Thyroid gland (tissue), 4 donors: ENCODE data around the gene MMP10. TPM values are rescaled to one million over a fixed set of nuclear protein-coding genes. Genes with fewer than 3 reads are reported as not detected.

ENCODE experiments used
- DNase-seq, 2 donors: peaks; one replicate each; pipeline ENCODE4 v3.0.0-alpha.2; 2019
- H3K27ac ChIP-seq, 3 donors: fragments of 200-600 bp; sonication (generic); 1 replicate in 2 of 3; 2 replicates in 1 of 3; pipeline ENCODE4 v1.5.1; 2016 to 2019; ENCODE audit warnings: mild to moderate bottlenecking in 1 of 3, moderate library complexity in 1 of 3
- H3K27me3 ChIP-seq: fragments of 200-600 bp; sonication (generic); one replicate; pipeline ENCODE4 v1.5.1; 2019
- H3K36me3 ChIP-seq, 2 donors: fragments of 200-600 bp; sonication (generic); one replicate each; pipeline ENCODE4 v1.5.1; 2016 to 2019
- H3K4me1 ChIP-seq, 2 donors: fragments of 200-600 bp; sonication (generic); one replicate each; pipeline ENCODE4 v1.5.1; 2017 to 2019
- H3K4me3 ChIP-seq, 3 donors: fragments of 200-600 bp; sonication (generic); replicated peaks in 1 of 3; 1 replicate in 2 of 3; 2 replicates in 1 of 3; pipeline ENCODE4 v1.5.1; 2016; ENCODE audit warnings: mild to moderate bottlenecking in 1 of 3
- H3K9me3 ChIP-seq: fragments of 200-600 bp; sonication (generic); one replicate; pipeline ENCODE4 v1.5.1; 2017
- POLR2A ChIP-seq, 2 donors: fragments of 450-650 bp; IDR thresholded peaks; one replicate each; pipeline ENCODE4 v1.6.1; 2017; ENCODE audit warnings: antibody characterized with exemption in 2 of 2, mild to moderate bottlenecking in 2 of 2, moderate library complexity in 1 of 2
- WGBS, 2 donors: methylation state at CpG; one replicate each; pipeline ENCODE4 v1.1.5; 2017; 5-methylcytosine and 5-hydroxymethylcytosine counted together
- intact Hi-C: fragments of 100-400 bp; cut with DNase I; formaldehyde crosslinking; loops from one replicate; pipeline ENCODE4 v1.15.1; 2023
- total RNA-seq, 4 donors: library from RNA; depleted of rRNA; stranded (reverse); fragments of >200 nt; gene quantifications; one replicate each; pipeline ENCODE4 v1.2.3, GENCODE V29; 2016
- TF ChIP-seq, protein P1 (sequence below), 6 experiments: fragments of 200-600 bp in 3 of 6; fragments of 450-650 bp in 3 of 6; sonication (generic) in 3 of 6; IDR thresholded peaks; one replicate each; pipeline ENCODE4 v1.5.1; 2016 to 2019; ENCODE audit warnings: antibody characterized with exemption in 6 of 6, mild to moderate bottlenecking in 2 of 6, inconsistent platforms in 1 of 6, moderate library complexity in 1 of 6

The MMP10 gene
- total RNA-seq, result not detected

GRCh38 chr11:102780491-102780918, at the start of gene MMP10:
TSS of gene MMP10 (minus strand) at chr11:102780628. CDS start at chr11:102780591, 37 bp downstream.
- Histone ChIP-seq H3K4me3 (no peak within 1 kb of the TSS), H3K36me3 (no peaks in the 10 kb centered on the region), H3K27ac (no peak within 1 kb of the TSS), H3K9me3 (no peaks in the 10 kb centered on the region), H3K27me3 (no peaks in the 10 kb centered on the region), H3K4me1 (no peaks in the 10 kb centered on the region)
- TF ChIP-seq, protein P1, sequence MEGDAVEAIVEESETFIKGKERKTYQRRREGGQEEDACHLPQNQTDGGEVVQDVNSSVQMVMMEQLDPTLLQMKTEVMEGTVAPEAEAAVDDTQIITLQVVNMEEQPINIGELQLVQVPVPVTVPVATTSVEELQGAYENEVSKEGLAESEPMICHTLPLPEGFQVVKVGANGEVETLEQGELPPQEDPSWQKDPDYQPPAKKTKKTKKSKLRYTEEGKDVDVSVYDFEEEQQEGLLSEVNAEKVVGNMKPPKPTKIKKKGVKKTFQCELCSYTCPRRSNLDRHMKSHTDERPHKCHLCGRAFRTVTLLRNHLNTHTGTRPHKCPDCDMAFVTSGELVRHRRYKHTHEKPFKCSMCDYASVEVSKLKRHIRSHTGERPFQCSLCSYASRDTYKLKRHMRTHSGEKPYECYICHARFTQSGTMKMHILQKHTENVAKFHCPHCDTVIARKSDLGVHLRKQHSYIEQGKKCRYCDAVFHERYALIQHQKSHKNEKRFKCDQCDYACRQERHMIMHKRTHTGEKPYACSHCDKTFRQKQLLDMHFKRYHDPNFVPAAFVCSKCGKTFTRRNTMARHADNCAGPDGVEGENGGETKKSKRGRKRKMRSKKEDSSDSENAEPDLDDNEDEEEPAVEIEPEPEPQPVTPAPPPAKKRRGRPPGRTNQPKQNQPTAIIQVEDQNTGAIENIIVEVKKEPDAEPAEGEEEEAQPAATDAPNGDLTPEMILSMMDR (IDR thresholded peaks at IDR 0.05), result no peak
- no peak for TF ChIP-seq POLR2A (IDR thresholded peaks at IDR 0.05)
- intact Hi-C loops, result no loop called here
- WGBS, 2 donors, result 40 to 44% methylated on average over 2 of the region's 2 CpGs
- DNase-seq, result no peak

- no peak for TF ChIP-seq POLR2A (IDR thresholded peaks at IDR 0.05)
- TF ChIP-seq, protein P1 (IDR thresholded peaks at IDR 0.05), result no peak
- Histone ChIP-seq H3K27ac (no peak overlapping the region), H3K9me3 (no peaks in the 10 kb centered on the region), H3K4me1 (no peaks in the 10 kb centered on the region), H3K36me3 (no peaks in the 10 kb centered on the region), H3K27me3 (no peaks in the 10 kb centered on the region), H3K4me3 (no peak overlapping the region)
- no peak for DNase-seq
- WGBS, 2 donors, result 73 to 77% methylated on average over 6 of the region's 6 CpGs
- intact Hi-C loops, result no loop called here
Observed at GRCh38 chr11:102829316-102830000, 49.0 kb upstream of the MMP10 start.

DNA sequence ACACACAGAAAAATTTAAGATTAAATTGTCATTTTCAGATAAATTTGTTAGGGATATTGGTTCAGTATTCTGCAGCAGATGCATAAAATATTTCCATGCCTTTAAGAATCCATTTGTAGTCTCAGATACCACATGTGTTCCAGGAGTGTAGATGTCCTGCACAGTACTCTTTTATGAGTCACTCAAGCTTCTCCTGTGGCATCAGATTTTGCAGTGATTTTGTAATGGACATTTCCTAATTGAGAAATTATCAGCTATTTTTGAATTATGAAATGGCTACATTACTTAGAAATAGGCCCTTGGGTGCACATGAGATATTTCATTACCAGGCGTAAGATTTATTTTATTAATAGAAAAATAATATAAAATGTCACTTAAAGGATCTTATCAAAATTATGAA, 44.1 kb upstream of the MMP10 start:
- no peak overlapping the region for H3K27ac ChIP-seq
- WGBS, 2 donors, result 96 to 98% methylated on average over 1 of the region's 1 CpG
- intact Hi-C loops, result no loop called here

DNA sequence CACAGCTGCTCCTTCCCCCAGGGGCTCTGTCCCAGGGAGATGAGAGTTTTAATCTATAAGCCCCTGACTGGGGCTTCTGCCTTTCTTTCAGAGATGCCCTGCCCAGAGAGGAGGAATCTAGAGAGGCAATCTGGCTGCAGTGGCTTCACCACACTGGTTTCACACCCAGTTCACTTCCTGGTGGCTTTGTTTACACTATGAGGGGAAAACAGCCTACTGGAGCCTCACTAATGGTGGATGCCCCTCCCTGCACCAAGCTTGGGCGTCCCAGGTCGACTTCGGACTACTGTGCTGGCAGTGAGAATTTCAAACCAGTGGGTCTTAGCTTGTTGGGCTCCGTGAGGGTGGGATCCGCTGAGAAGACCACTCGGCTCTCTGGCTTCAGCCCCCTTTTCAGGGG, 39.1 kb upstream of the MMP10 start:
- Histone ChIP-seq H3K9me3 (no peaks in the 10 kb centered on the region), H3K36me3 (no peaks in the 10 kb centered on the region), H3K27me3 (no peaks in the 10 kb centered on the region), H3K4me3 (no peak overlapping the region), H3K4me1 (no peaks in the 10 kb centered on the region), H3K27ac (no peak overlapping the region)
- DNase-seq, result no peak
- 79 to 84% methylated on average over 6 of the region's 6 CpGs for WGBS, 2 donors
- intact Hi-C loops, result no loop called here
- TF ChIP-seq POLR2A (IDR thresholded peaks at IDR 0.05), result no peak
- TF ChIP-seq, protein P1 (IDR thresholded peaks at IDR 0.05), result no peak

More for the DNA sequence above, 44.1 kb upstream of the MMP10 start:
- Histone ChIP-seq H3K9me3 (no peaks in the 10 kb centered on the region), H3K36me3 (no peaks in the 10 kb centered on the region), H3K27me3 (no peaks in the 10 kb centered on the region), H3K4me1 (no peaks in the 10 kb centered on the region), H3K4me3 (no peak overlapping the region)
- no peak for DNase-seq
- TF ChIP-seq POLR2A (IDR thresholded peaks at IDR 0.05), result no peak
- TF ChIP-seq, protein P1 (IDR thresholded peaks at IDR 0.05), result no peak

- TF ChIP-seq, protein P1 (IDR thresholded peaks at IDR 0.05), result no peak
- no peak for TF ChIP-seq POLR2A (IDR thresholded peaks at IDR 0.05)
- Histone ChIP-seq H3K27ac (no peak overlapping the region), H3K27me3 (no peaks in the 10 kb centered on the region), H3K36me3 (no peaks in the 10 kb centered on the region), H3K9me3 (no peaks in the 10 kb centered on the region), H3K4me3 (no peak overlapping the region), H3K4me1 (no peaks in the 10 kb centered on the region)
- no peak for DNase-seq
- WGBS, 2 donors, result 83 to 85% methylated on average over 1 of the region's 1 CpG
- intact Hi-C loops, result no loop called here
Observed at GRCh38 chr11:102813484-102813883, 33.1 kb upstream of the MMP10 start.
